ENCODE data around the gene FBXW11.

GRCh38 chr5:171906066-171906570 is 100.3 kb downstream of the FBXW11 start:
- TF ChIP-seq, protein P1, sequence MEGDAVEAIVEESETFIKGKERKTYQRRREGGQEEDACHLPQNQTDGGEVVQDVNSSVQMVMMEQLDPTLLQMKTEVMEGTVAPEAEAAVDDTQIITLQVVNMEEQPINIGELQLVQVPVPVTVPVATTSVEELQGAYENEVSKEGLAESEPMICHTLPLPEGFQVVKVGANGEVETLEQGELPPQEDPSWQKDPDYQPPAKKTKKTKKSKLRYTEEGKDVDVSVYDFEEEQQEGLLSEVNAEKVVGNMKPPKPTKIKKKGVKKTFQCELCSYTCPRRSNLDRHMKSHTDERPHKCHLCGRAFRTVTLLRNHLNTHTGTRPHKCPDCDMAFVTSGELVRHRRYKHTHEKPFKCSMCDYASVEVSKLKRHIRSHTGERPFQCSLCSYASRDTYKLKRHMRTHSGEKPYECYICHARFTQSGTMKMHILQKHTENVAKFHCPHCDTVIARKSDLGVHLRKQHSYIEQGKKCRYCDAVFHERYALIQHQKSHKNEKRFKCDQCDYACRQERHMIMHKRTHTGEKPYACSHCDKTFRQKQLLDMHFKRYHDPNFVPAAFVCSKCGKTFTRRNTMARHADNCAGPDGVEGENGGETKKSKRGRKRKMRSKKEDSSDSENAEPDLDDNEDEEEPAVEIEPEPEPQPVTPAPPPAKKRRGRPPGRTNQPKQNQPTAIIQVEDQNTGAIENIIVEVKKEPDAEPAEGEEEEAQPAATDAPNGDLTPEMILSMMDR (conservative IDR thresholded peaks at IDR 0.05 in 1 of 2, IDR thresholded peaks at IDR 0.05 in 1 of 2; ENCODE audit: extremely low read depth in 1 of 2, insufficient read depth in 1 of 2, low read depth in 1 of 2, low read length in 2 of 2): no peak
- no peak for TF ChIP-seq EZH2 (IDR thresholded peaks at IDR 0.05; ENCODE audit: borderline replicate concordance, low read length)
